Stimulated activated CD8-positive, alpha-beta memory T cell treated with anti-CD3 and anti-CD28 coated beads, Interleukin-15, amount 100 ng/mL, for 1 hour (primary cell): ENCODE measurements around the gene AFF3.
A peak's percentile ranks its signal among the peaks of the same experiment; 100 is the strongest.

Source experiments
- DNase-seq: peaks from one replicate; pipeline ENCODE4 v3.0.0-alpha.2; 2020; ENCODE audit warnings: low read depth

Gene AFF3

GRCh38 chr2:99598441-99598840 is 543.9 kb downstream of the AFF3 start:
- DNase-seq = no peak

- DNase-seq = no peak
Measured at GRCh38 chr2:99597616-99598015, 544.8 kb downstream of the AFF3 start.

- no peak for DNase-seq
Measured at GRCh38 chr2:99595373-99595772, 547.0 kb downstream of the AFF3 start.

GRCh38 chr2:99593692-99594427 is 548.5 kb downstream of the AFF3 start:
- no peak for DNase-seq

- no peak for DNase-seq
Measured at GRCh38 chr2:99576775-99577174, 565.6 kb downstream of the AFF3 start.

GRCh38 chr2:99573634-99574251 is 568.6 kb downstream of the AFF3 start:
- no peak for DNase-seq

- DNase-seq = no peak
Measured at GRCh38 chr2:99572373-99573164, 569.8 kb downstream of the AFF3 start.

GRCh38 chr2:99571954-99572353 is 570.4 kb downstream of the AFF3 start:
- DNase-seq = no peak

- no peak for DNase-seq
Measured at GRCh38 chr2:99571533-99571932, 570.9 kb downstream of the AFF3 start.

- no peak for DNase-seq
Measured at GRCh38 chr2:99571021-99571420, 571.4 kb downstream of the AFF3 start.

- DNase-seq = no peak
Measured at GRCh38 chr2:99569386-99569785, 573.0 kb downstream of the AFF3 start.

- DNase-seq = no peak
Measured at GRCh38 chr2:99565227-99565626, 577.2 kb downstream of the AFF3 start.

- DNase-seq = no peak
Measured at GRCh38 chr2:99562516-99562915, 579.9 kb downstream of the AFF3 start.

- DNase-seq = no peak
Measured at GRCh38 chr2:99561804-99562203, 580.6 kb downstream of the AFF3 start.

- peak; percentile 80 for DNase-seq
Measured at GRCh38 chr2:99559075-99559662, 583.2 kb downstream of the AFF3 start.

- DNase-seq = no peak
Measured at GRCh38 chr2:99555404-99555803, 587.0 kb downstream of the AFF3 start.

GRCh38 chr2:99554871-99555270 is 587.5 kb downstream of the AFF3 start:
- no peak for DNase-seq

- no peak for DNase-seq
Measured at GRCh38 chr2:99554238-99554637, 588.2 kb downstream of the AFF3 start.

- DNase-seq = no peak
Measured at GRCh38 chr2:99552529-99552928, 589.9 kb downstream of the AFF3 start.

GRCh38 chr2:99550368-99550767 is 592.0 kb downstream of the AFF3 start:
- DNase-seq = no peak

GRCh38 chr2:99545604-99546003 is 596.8 kb downstream of the AFF3 start:
- DNase-seq = no peak

- DNase-seq = no peak
Measured at GRCh38 chr2:99545066-99545465, 597.3 kb downstream of the AFF3 start.

GRCh38 chr2:99544608-99545007 is 597.8 kb downstream of the AFF3 start:
- no peak for DNase-seq
